K562 (cell line): ENCODE measurements around the gene TRIM45. TPM values are rescaled to one million over a fixed set of nuclear protein-coding genes. Genes with fewer than 3 reads are reported as not detected.

Experiments used
- ATAC-seq: fragments of 200-7000 bp; cut with Tn5 transposase; 3 replicates; pipeline ENCODE4 v1.9.1; 2020; ENCODE audit warnings: moderate library complexity
- BruUV-seq: library from RNA; stranded (reverse); fragments of 400-500 nt; replicated peaks from 2 replicates; lab custom pipeline; 2021; lab: Mats Ljungman, UMichigan
- CTCF ChIA-PET: fragments of 300-600 bp; formaldehyde crosslinking; extraction: SDS; loops from one replicate; lab custom pipeline; 2021; ENCODE audit warnings: low intra/inter-chr PET ratio; lab: Yijun Ruan, JAX
- POLR2A ChIA-PET: fragments of 300-600, 350-650 bp; sonication (Branson Sonifier 250); formaldehyde crosslinking; extraction: SDS; loops from one replicate; lab custom pipeline; 2021; ENCODE audit warnings: antibody characterized with exemption, inconsistent platforms; lab: Yijun Ruan, JAX
- DNase-seq, 4 experiments: peaks; one replicate each; pipeline versions ENCODE4 v3.0.0 to v3.0.0-alpha.2; 2011 to 2018; ENCODE audit warnings: low spot score in 3 of 4, mixed read lengths in 3 of 4; ENCODE audit errors: extremely low read depth in 1 of 4
- FAIRE-seq: peaks from 2 replicates; lab custom pipeline; 2011; peaks lifted over from hg19 to GRCh38; lab: Jason Lieb, UNC
- H2AFZ ChIP-seq: 2 replicates; pipeline ENCODE4 v1.6.0; 2011; ENCODE audit warnings: low read depth, low read length, control low read depth, inconsistent platforms
- H3K27ac ChIP-seq: fragments of 200-600 bp; 3 replicates; pipeline ENCODE4 v1.8.0; 2011; ENCODE audit warnings: low read depth, mild to moderate bottlenecking, control low read depth, inconsistent platforms, low read length, moderate library complexity, mixed read lengths; ENCODE audit errors: extremely low read depth
- H3K27me3 ChIP-seq, 2 experiments: fragments of 300-600 bp in 1 of 2; 2 replicates in 1 of 2; 3 replicates in 1 of 2; pipeline versions ENCODE4 v1.6.0 to v1.8.0; 2011; ENCODE audit warnings: inconsistent platforms in 2 of 2, low read length in 2 of 2, mild to moderate bottlenecking in 1 of 2, mixed read lengths in 1 of 2, moderate library complexity in 1 of 2; ENCODE audit not compliant: control insufficient read depth in 2 of 2, insufficient read depth in 2 of 2
- H3K36me3 ChIP-seq: fragments of 300-600 bp; 3 replicates; pipeline ENCODE4 v1.8.0; 2011; ENCODE audit warnings: mild to moderate bottlenecking, low read length, inconsistent platforms; ENCODE audit not compliant: control insufficient read depth, insufficient read depth
- H3K4me1 ChIP-seq, 2 experiments: fragments of 200-600 bp in 1 of 2; replicated peaks in 1 of 2; 2 replicates in 1 of 2; 3 replicates in 1 of 2; pipeline versions ENCODE4 v1.5.1 to v1.8.0; 2011; ENCODE audit warnings: inconsistent platforms in 2 of 2, low read length in 2 of 2, mild to moderate bottlenecking in 1 of 2, mixed read lengths in 1 of 2, moderate library complexity in 1 of 2; ENCODE audit not compliant: control insufficient read depth in 2 of 2, insufficient read depth in 2 of 2
- H3K4me2 ChIP-seq: 2 replicates; pipeline ENCODE4 v1.6.1; 2011; ENCODE audit warnings: low read length, control low read depth, inconsistent platforms, mixed read lengths; ENCODE audit not compliant: insufficient read depth
- H3K4me3 ChIP-seq: fragments of 200-600 bp; sonication (generic), shearing (Covaris generic); 2 replicates; pipeline ENCODE4 v1.5.1; 2016; ENCODE audit warnings: control low read depth, inconsistent platforms
- H3K79me2 ChIP-seq: fragments of 200-600 bp; 3 replicates; pipeline ENCODE4 v1.8.0; 2011; ENCODE audit warnings: low read length, inconsistent platforms; ENCODE audit not compliant: control insufficient read depth, insufficient read depth
- H3K9ac ChIP-seq, 2 experiments: 2 replicates each; pipeline versions ENCODE4 v1.6.0 to v1.6.1; 2011; ENCODE audit warnings: low read depth in 2 of 2, low read length in 2 of 2, control low read depth in 1 of 2, inconsistent platforms in 1 of 2, mild to moderate bottlenecking in 1 of 2, mixed read lengths in 1 of 2; ENCODE audit not compliant: insufficient read depth in 1 of 2
- H3K9me1 ChIP-seq: one replicate; pipeline ENCODE4 v1.6.0; 2011; ENCODE audit warnings: inconsistent platforms, mild to moderate bottlenecking, low read length, moderate library complexity; ENCODE audit not compliant: control insufficient read depth, insufficient read depth
- H3K9me3 ChIP-seq: replicated peaks from 2 replicates; pipeline ENCODE4 v1.5.1; 2011; ENCODE audit warnings: low read depth, low read length, inconsistent platforms; ENCODE audit not compliant: control insufficient read depth, insufficient read depth
- H4K20me1 ChIP-seq: replicated peaks from 2 replicates; pipeline ENCODE4 v1.6.1; 2011; ENCODE audit warnings: low read length, inconsistent platforms, mixed read lengths; ENCODE audit not compliant: control insufficient read depth, insufficient read depth
- ARID3B ChIP-seq: fragments of 250-450 bp; sonication (Bioruptor Pico); IDR thresholded peaks from 2 replicates; pipeline ENCODE4 v1.4.0; 2020; ENCODE audit warnings: borderline replicate concordance
- FOXM1 ChIP-seq, 2 experiments: fragments of 450-650 bp in 1 of 2; sonication (generic) in 1 of 2; formaldehyde crosslinking in 1 of 2; IDR thresholded peaks; 2 replicates each; pipeline versions ENCODE4 v1.6.1 to v1.9.0; 2017 to 2022; ENCODE audit warnings: low read depth in 2 of 2, mild to moderate bottlenecking in 2 of 2, missing genetic modification reagents in 1 of 2, moderate library complexity in 1 of 2
- ZNF274 ChIP-seq: IDR thresholded peaks from 2 replicates; pipeline ENCODE4 v1.6.1; 2011; ENCODE audit warnings: low read depth, mild to moderate bottlenecking, low read length, moderate library complexity, borderline replicate concordance
- WGBS: fragments of 100-300 bp; shearing (Covaris generic); methylation state at CpG from one replicate; pipeline ENCODE4 v1.1.6; 2016; ENCODE audit warnings: low coverage, mixed read lengths; ENCODE audit not compliant: insufficient coverage; ENCODE audit errors: missing lambda C conversion rate; 5-methylcytosine and 5-hydroxymethylcytosine counted together
- in situ Hi-C: fragments of 300-500 bp; cut with MboI; formaldehyde crosslinking; loops from 4 replicates; pipeline ENCODE4 v1.15.0; 2018; ENCODE audit warnings: inconsistent platforms, mixed read lengths
- intact Hi-C: fragments of 100-400 bp; cut with micrococcal nuclease; formaldehyde crosslinking; loops from 2 replicates; pipeline ENCODE4 v1.14.2; 2022
- polyA plus RNA-seq, 8 experiments: library from polyadenylated mRNA; depleted of rRNA in 4 of 8; stranded (reverse) in 5 of 8; unstranded in 3 of 8; fragments of >200 nt; fragmentation: Nextera tagmentation in 2 of 8; fragmentation: Illumina TruSeq in 1 of 8; extraction: Ambion mirVana in 2 of 8; extraction: Trizol in 1 of 8; gene quantifications; 2 replicates each; pipeline versions ENCODE4 v1.2.1 to v1.2.3, GENCODE V29; 2011 to 2014; ENCODE audit warnings: inconsistent platforms in 1 of 8, missing spikeins in 1 of 8
- total RNA-seq, 7 experiments: library from RNA; depleted of rRNA in 6 of 7; stranded (reverse); fragments of >200 nt in 6 of 7; fragmentation: Illumina TruSeq in 2 of 7; extraction: Trizol in 2 of 7; gene quantifications; 2 replicates each; pipeline versions ENCODE4 v1.2.1 to v1.2.3, GENCODE V29; 2011 to 2021; ENCODE audit warnings: low replicate concordance in 1 of 7

TRIM45 gene
- total and polyA plus RNA-seq, 9 of the 15 experiments (the other 6 are each of a cell fraction or from before 2014, with no cell fraction given), result 1.9 to 6.2 (median 3.6) TPM

DNA sequence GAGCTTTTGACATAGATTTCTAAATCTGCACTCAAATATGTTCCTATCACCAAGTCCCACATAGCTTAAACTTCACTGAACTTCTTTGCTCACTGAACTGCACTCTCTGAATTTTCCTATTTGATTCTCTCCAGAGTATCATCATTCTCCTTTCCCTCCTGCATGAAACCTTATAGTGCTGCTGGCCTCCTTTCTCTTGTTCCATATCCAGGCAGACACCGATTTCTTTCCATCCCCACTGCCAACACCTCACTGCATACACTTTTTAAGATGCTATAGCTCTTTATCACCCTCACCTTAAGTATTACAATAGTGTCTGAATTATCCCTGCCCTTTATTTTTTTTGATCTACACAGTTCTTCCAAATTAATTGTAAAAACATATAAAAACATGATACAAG lies 3.1 kb upstream of the TRIM45 start:
- CTCF ChIA-PET, result no interaction called here
- intact Hi-C loops, result loop anchor here (5.0 to 10.0 kb wide), 4 partner anchors 158 to 550 kb away; partner anchors contain the start of gene CD58
- peaks cover 14 to 17% of the 10 kb centered on the region in 2 experiments; a peak in 4 of 5 replicates for H3K4me1 ChIP-seq
- in situ Hi-C loops, result no loop called here
- 0% methylated on average over 1 of the region's 1 CpG for WGBS
- no peaks in the 10 kb centered on the region for H3K9me3 ChIP-seq
- POLR2A ChIA-PET, result interaction anchor here (1.0 kb wide), 1 partner anchor 9 kb away, joined by 3 read pairs; no protein-coding TSS in a partner anchor
- no peak overlapping the region for H3K27ac ChIP-seq
- no peak overlapping the region for H3K4me2 ChIP-seq
- H3K27me3 ChIP-seq, result peaks cover 6% of the 10 kb centered on the region in 2 experiments; a peak in 1 of 5 replicates
- BruUV-seq, result no TSS peak
- H3K36me3 ChIP-seq, result no peaks in the 10 kb centered on the region
- FAIRE-seq (no peak), ATAC-seq (no peak), DNase-seq (no peak)
- H4K20me1 ChIP-seq, result no peaks in the 10 kb centered on the region
- no peak overlapping the region for H3K9ac ChIP-seq
- H2AFZ ChIP-seq, result no peak overlapping the region
- no peak overlapping the region for H3K4me3 ChIP-seq
- H3K79me2 ChIP-seq, result no peaks in the 10 kb centered on the region
- no peaks in the 10 kb centered on the region for H3K9me1 ChIP-seq
- no peak for TF ChIP-seq FOXM1 (IDR thresholded peaks at IDR 0.05; ENCODE audit: low read depth)
- no peak for TF ChIP-seq FOXM1 (CRISPR knock-in tag; IDR thresholded peaks at IDR 0.05; ENCODE audit: low read depth)
- no peak for TF ChIP-seq ZNF274
- TF ChIP-seq ARID3B (CRISPR knock-in tag), result no peak
- TF ChIP-seq, all 486 proteins: peak for 0
